Ascending aorta (tissue), 2 donors: ENCODE data around the gene ARMC5. TPM values are rescaled to one million over a fixed set of nuclear protein-coding genes. Genes with fewer than 3 reads are reported as not detected.
A peak's percentile ranks its signal among the peaks of the same experiment; 100 is the strongest.

Experiments
- DNase-seq, 2 donors: peaks; one replicate each; pipeline ENCODE4 v3.0.0-alpha.2; 2019; ENCODE audit warnings: low spot score in 2 of 2
- H3K27ac ChIP-seq, 2 donors: fragments of 200-600 bp; sonication (generic); one replicate each; pipeline ENCODE4 v1.5.1; 2016 to 2017; ENCODE audit warnings: mild to moderate bottlenecking in 1 of 2
- H3K27me3 ChIP-seq: fragments of 200-600 bp; sonication (generic); one replicate; pipeline ENCODE4 v1.5.1; 2017
- H3K36me3 ChIP-seq, 2 donors: fragments of 200-600 bp; sonication (generic); one replicate each; pipeline ENCODE4 v1.5.1; 2016
- H3K4me1 ChIP-seq, 2 donors: fragments of 200-600 bp; sonication (generic); one replicate each; pipeline ENCODE4 v1.5.1; 2016 to 2017; ENCODE audit warnings: mild to moderate bottlenecking in 1 of 2
- H3K4me3 ChIP-seq, 2 donors: fragments of 200-600 bp; sonication (generic); one replicate each; pipeline ENCODE4 v1.5.1; 2016 to 2017; ENCODE audit warnings: mild to moderate bottlenecking in 1 of 2
- H3K9me3 ChIP-seq, 2 donors: fragments of 200-600 bp; sonication (generic); one replicate each; pipeline ENCODE4 v1.5.1; 2016
- CTCF ChIP-seq, 3 experiments: fragments of 200-600 bp in 2 of 3; fragments of 450-650 bp in 1 of 3; sonication (generic) in 2 of 3; IDR thresholded peaks; one replicate each; pipeline ENCODE4 v1.5.1; 2016 to 2019; ENCODE audit warnings: antibody characterized with exemption in 3 of 3, mild to moderate bottlenecking in 1 of 3, moderate library complexity in 1 of 3
- intact Hi-C: fragments of 100-400 bp; cut with DNase I; formaldehyde crosslinking; loops from one replicate; pipeline ENCODE4 v1.15.1; 2023
- total RNA-seq: library from RNA; depleted of rRNA; stranded (reverse); fragments of >200 nt; gene quantifications from one replicate; pipeline ENCODE4 v1.1.0, GENCODE V29; 2016

The ARMC5 gene
- total RNA-seq, 1 donor from 2014 or later = 10.0 TPM

DNA sequence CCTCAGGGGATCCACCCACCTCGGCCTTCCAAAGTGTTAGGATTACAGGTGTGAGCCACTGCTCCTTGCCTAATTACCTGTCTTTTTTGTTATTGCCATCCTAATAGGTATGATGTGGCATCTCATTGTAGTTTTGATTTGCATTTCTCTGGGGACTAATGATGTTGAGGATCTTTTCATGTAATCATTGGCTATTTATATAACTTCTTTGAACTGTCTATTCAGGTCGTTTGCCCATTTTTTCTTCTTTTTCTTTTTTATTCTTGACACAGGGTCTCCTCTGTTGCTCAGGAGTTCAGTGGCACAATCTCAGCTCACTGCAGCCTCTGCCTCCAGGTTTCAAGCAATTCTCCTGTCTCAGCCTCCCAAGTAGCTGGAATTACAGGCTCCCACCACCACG, 11.3 kb downstream of the ARMC5 start:
- intact Hi-C loops = loop anchor here (1.0 to 10.0 kb wide), 2 partner anchors 10 to 244 kb away; a partner anchor contains a TSS
- Histone ChIP-seq H3K4me3 (peak overlapping the region; percentile 89 to 91), H3K4me1 (peaks cover 0 to 26% of the 10 kb centered on the region in 2 donors), H3K36me3 (peaks cover 37 to 42% of the 10 kb centered on the region in 2 donors), H3K27ac (peak overlapping the region; percentile 96 to 100), H3K27me3 (no peaks in the 10 kb centered on the region), H3K9me3 (no peaks in the 10 kb centered on the region)
- no peak for TF ChIP-seq CTCF (IDR thresholded peaks at IDR 0.05)
- no peak for DNase-seq

- Histone ChIP-seq H3K27me3 (no peaks in the 10 kb centered on the region), H3K9me3 (no peaks in the 10 kb centered on the region), H3K36me3 (peaks cover 37 to 42% of the 10 kb centered on the region in 2 donors), H3K4me3 (peak overlapping the region; percentile 89 to 91), H3K4me1 (peaks cover 0 to 26% of the 10 kb centered on the region in 2 donors), H3K27ac (peak overlapping the region; percentile 96 to 100)
- DNase-seq = no peak
- TF ChIP-seq CTCF (IDR thresholded peaks at IDR 0.05) = no peak
- intact Hi-C loops = loop anchor here (1.0 to 10.0 kb wide), 2 partner anchors 11 to 243 kb away; a partner anchor contains a TSS
These were observed 12.1 kb downstream of the ARMC5 start for GRCh38 chr16:31471241-31471874.

DNA sequence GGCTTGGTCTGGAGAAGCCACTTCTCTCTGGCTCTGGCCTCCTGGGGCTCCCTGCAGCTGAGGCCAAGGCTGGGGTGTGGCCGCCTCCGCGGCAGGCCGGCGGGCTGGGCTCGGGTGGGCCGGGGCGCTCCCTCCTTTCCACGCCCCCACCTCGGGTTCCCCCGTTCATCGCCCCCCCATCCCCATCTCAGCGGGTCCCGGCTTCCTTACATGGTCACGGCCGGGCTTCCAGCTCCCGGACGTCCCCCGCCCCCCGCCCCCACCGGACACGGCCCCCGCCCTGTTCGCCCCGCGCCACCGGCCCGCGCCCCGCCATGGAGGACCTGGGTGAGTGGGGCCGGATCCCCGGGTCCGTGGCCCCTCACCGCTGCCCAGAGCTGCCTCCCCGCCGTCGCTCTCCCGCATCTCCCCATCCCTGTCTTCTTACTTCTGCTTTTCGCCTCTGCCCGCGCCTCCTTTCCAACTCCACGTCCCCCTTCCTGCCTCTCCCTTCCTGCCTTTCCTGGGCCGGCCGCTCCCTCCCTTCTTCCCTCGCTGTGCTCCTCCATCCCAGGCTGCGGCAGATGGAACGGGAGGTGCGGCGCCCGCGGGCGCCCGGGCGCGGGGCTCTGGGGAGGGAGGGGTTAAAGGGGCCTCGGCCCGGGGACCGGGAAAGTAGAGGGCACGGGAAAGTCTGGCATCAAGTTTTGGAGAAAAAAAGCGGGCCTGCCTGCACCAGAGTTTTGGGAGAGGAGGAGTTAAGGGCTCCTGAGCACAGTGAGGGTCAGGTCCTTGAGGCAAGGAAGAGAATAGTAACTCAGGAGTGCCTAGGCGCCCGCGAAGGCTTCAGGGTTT, 12.8 kb downstream of the ARMC5 start, which contains the start of gene TGFB1I1:
Gene TGFB1I1 (plus strand): TSS at position 278 of the 834 bp plus-strand sequence. CDS start 37 bp downstream, at position 315.
- peaks cover 0 to 26% of the 10 kb centered on the region in 2 donors for H3K4me1 ChIP-seq
- peak in 1 of 2 donors; percentile 89 for DNase-seq
- peak within 1 kb of the TSS; percentile 96 to 100 for H3K27ac ChIP-seq
- intact Hi-C loops = loop anchor here (1.0 to 10.0 kb wide), 4 partner anchors 12 to 401 kb away; partner anchors contain the start of genes RUSF1 and ZNF267
- peak within 1 kb of the TSS; percentile 89 to 91 for H3K4me3 ChIP-seq
- no peaks in the 10 kb centered on the region for H3K27me3 ChIP-seq
- H3K36me3 ChIP-seq = peaks cover 41 to 43% of the 10 kb centered on the region in 2 donors
- H3K9me3 ChIP-seq = no peaks in the 10 kb centered on the region
- no peak for TF ChIP-seq CTCF (IDR thresholded peaks at IDR 0.05)

DNA sequence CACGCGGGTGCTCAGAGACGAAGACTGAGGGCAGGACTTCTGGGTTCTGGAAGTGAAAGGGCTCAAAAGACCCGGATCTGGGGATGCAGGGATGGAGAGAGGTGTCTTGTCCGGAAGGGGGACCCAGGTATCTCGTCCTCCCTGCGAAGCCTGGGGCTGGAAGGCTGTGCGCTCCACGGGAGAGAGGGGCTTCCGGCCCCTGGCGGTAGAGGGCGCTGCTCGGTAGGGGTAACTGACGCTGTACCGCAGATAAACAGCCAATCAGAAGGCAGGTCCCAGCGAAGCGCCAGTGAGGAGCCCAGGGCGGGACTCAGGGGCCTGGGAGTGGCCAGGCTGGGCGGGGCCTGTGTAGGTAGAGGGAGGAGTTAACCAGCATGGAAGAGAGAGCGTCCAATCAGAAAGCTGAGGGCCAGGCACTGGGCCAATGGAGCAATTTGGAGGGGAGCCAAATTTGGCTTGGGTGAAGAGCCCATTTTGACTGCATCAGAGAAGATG, 13.5 kb downstream of the ARMC5 start:
- peak; percentile 78 to 97 for DNase-seq
- Histone ChIP-seq H3K9me3 (no peaks in the 10 kb centered on the region), H3K27ac (peak overlapping the region; percentile 96 to 100), H3K27me3 (no peaks in the 10 kb centered on the region), H3K36me3 (peaks cover 47 to 48% of the 10 kb centered on the region in 2 donors), H3K4me3 (peak overlapping the region; percentile 89 to 91), H3K4me1 (peaks cover 0 to 26% of the 10 kb centered on the region in 2 donors)
- peak; percentile 87 to 93 (median 88) for TF ChIP-seq CTCF (IDR thresholded peaks at IDR 0.05)
- intact Hi-C loops = loop anchor here (1.0 to 10.0 kb wide), 3 partner anchors 36 to 401 kb away; partner anchors contain the start of genes RUSF1 and ZNF267

DNA sequence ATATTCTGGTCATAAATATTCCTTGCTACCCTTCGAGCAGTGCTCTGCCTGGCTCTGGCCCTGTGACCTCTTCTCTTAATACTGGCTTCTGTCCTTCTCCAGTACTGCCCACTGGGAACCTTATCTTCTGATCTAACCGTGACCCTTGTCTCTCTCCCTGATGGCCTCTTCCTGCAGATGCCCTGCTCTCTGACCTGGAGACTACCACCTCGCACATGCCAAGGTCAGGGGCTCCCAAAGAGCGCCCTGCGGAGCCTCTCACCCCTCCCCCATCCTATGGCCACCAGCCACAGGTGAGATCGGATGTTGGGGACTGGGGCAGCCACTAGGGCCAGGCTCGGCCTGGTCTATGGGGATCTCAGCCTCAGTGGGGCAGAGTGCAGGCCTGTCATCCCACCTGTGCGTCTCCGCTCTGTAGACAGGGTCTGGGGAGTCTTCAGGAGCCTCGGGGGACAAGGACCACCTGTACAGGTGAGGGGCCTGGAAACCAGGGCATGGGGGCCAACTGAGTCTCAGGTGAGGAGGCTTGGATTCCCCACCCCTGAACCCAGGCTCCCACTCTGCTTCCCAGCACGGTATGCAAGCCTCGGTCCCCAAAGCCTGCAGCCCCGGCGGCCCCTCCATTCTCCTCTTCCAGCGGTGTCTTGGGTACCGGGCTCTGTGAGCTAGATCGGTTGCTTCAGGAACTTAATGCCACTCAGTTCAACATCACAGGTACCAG, 14.1 kb downstream of the ARMC5 start:
- Histone ChIP-seq H3K36me3 (peaks cover 49 to 54% of the 10 kb centered on the region in 2 donors), H3K27me3 (no peaks in the 10 kb centered on the region), H3K9me3 (no peaks in the 10 kb centered on the region), H3K27ac (peak overlapping the region; percentile 96 to 100), H3K4me1 (peaks cover 0 to 26% of the 10 kb centered on the region in 2 donors), H3K4me3 (peak overlapping the region; percentile 30 to 91)
- DNase-seq = no peak
- intact Hi-C loops = loop anchor here (10.0 kb wide), 1 partner anchor 241 kb away; a partner anchor contains a TSS
- TF ChIP-seq CTCF (IDR thresholded peaks at IDR 0.05) = no peak
